ENCODE results near the gene GABARAP.

DNA sequence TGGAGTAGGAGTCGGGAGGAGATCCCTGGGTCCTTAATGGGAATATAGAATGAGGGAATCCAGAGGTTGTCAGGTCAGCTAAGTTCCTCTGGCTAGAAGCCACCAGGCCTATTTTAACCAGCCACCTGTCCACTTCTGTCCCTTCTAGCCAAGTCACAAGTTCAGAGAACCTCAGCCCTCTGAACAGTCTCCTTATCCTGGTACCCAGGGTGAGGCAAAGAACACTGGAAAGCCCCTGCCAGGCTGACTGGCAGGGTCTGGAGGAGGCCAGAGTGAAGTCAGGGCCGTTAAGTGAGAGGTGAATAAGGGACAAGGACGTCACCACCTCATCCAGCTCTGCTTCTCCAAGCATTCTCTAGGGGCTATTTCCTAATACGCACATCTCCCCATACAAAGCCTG is 6.5 kb upstream of the GABARAP start:
- TF ChIP-seq ATF2 (CRISPR knock-in tag; IDR thresholded peaks at IDR 0.05) (no peak), CTCF (CRISPR knock-in tag; IDR thresholded peaks at IDR 0.05) (no peak)
